ENCODE measurements around the gene CCT8L2. TPM values are rescaled to one million over a fixed set of nuclear protein-coding genes. Genes with fewer than 3 reads are reported as not detected.

The CCT8L2 gene
- total RNA-seq, 4 donors from 2014 or later, result not detected

Other genes with a start within 250 kb of the CCT8L2 start
- not detected for gene XKR3, start 232.6 kb upstream of the CCT8L2 start, total RNA-seq